Measurements from ENCODE around the gene AMPD1. TPM values are rescaled to one million over a fixed set of nuclear protein-coding genes. Genes with fewer than 3 reads are reported as not detected.
A peak's percentile ranks its signal among the peaks of the same experiment; 100 is the strongest.

The AMPD1 gene
- total RNA-seq, 1 donor from 2014 or later = not detected

- DNase-seq = no peak
Observed at GRCh38 chr1:114696810-114697209, 1.5 kb upstream of the AMPD1 start.

GRCh38 chr1:114694540-114695310 lies 621 bp downstream of the AMPD1 start:
- DNase-seq = no peak

GRCh38 chr1:114692947-114693346 lies 2.4 kb downstream of the AMPD1 start:
- DNase-seq = no peak

GRCh38 chr1:114691061-114691460 lies 4.3 kb downstream of the AMPD1 start:
- no peak for DNase-seq

GRCh38 chr1:114690148-114690547 lies 5.2 kb downstream of the AMPD1 start:
- no peak for DNase-seq

- no peak for DNase-seq
Observed at GRCh38 chr1:114688526-114688925, 6.8 kb downstream of the AMPD1 start.

GRCh38 chr1:114685851-114686250 lies 9.5 kb downstream of the AMPD1 start:
- no peak for DNase-seq

GRCh38 chr1:114677691-114678090 lies 17.7 kb downstream of the AMPD1 start:
- no peak for DNase-seq

- DNase-seq = no peak
Observed at GRCh38 chr1:114676115-114676514, 19.2 kb downstream of the AMPD1 start.

- no peak for DNase-seq
Observed at GRCh38 chr1:114671939-114672275, 23.4 kb downstream of the AMPD1 start.

- DNase-seq = no peak
Observed at GRCh38 chr1:114671011-114671938, 24.1 kb downstream of the AMPD1 start.

GRCh38 chr1:114670083-114671010 lies 25.0 kb downstream of the AMPD1 start:
- peak; percentile 60 for DNase-seq

GRCh38 chr1:114669562-114670082 lies 25.7 kb downstream of the AMPD1 start, which contains the start of gene DENND2C:
TSS of gene DENND2C (minus strand) at chr1:114670049. CDS start at chr1:114625984, 44,065 bp downstream.
- DNase-seq = no peak

- DNase-seq = no peak
Observed at GRCh38 chr1:114668784-114669561, 26.4 kb downstream of the AMPD1 start.

- no peak for DNase-seq
Observed at GRCh38 chr1:114668373-114668772, 27.0 kb downstream of the AMPD1 start.

- DNase-seq = no peak
Observed at GRCh38 chr1:114666954-114667353, 28.4 kb downstream of the AMPD1 start.

- DNase-seq = no peak
Observed at GRCh38 chr1:114660238-114660637, 35.1 kb downstream of the AMPD1 start.

GRCh38 chr1:114651893-114652292 lies 43.5 kb downstream of the AMPD1 start:
- no peak for DNase-seq

GRCh38 chr1:114648503-114648902 lies 46.8 kb downstream of the AMPD1 start:
- no peak for DNase-seq

GRCh38 chr1:114641377-114641776 lies 54.0 kb downstream of the AMPD1 start:
- DNase-seq = no peak

GRCh38 chr1:114638910-114639309 lies 56.4 kb downstream of the AMPD1 start:
- no peak for DNase-seq
